Smooth muscle cell (in vitro differentiated cells): ENCODE measurements around the gene POU2F1. TPM values are rescaled to one million over a fixed set of nuclear protein-coding genes. Genes with fewer than 3 reads are reported as not detected.

Experiments
- DNase-seq: peaks from one replicate; lab custom pipeline; 2025; ENCODE audit not compliant: unreplicated experiment; lab: John Stamatoyannopoulos, UW
- H2AFZ ChIP-seq: fragments of 200-600 bp; sonication (generic); 2 replicates; pipeline ENCODE4 v1.6.0; 2016; ENCODE audit warnings: antibody characterized with exemption, low read depth, mild to moderate bottlenecking
- H3F3A ChIP-seq: fragments of 200-600 bp; sonication (generic); 2 replicates; pipeline ENCODE4 v1.6.0; 2017; ENCODE audit warnings: antibody characterized with exemption, low read depth
- H3K27ac ChIP-seq: fragments of 200-600 bp; sonication (generic); 2 replicates; pipeline ENCODE4 v1.5.1; 2016; ENCODE audit warnings: low read depth, mild to moderate bottlenecking
- H3K27me3 ChIP-seq: fragments of 200-600 bp; sonication (generic); 2 replicates; pipeline ENCODE4 v1.6.1; 2016; ENCODE audit warnings: low read depth, mild to moderate bottlenecking
- H3K36me3 ChIP-seq: fragments of 200-600 bp; sonication (generic); 2 replicates; pipeline ENCODE4 v1.5.1; 2016; ENCODE audit warnings: low read depth
- H3K4me1 ChIP-seq: fragments of 200-600 bp; sonication (generic); 2 replicates; pipeline ENCODE4 v1.5.1; 2016; ENCODE audit warnings: low read depth
- H3K4me2 ChIP-seq: fragments of 200-600 bp; sonication (generic); 2 replicates; pipeline ENCODE4 v1.6.0; 2016; ENCODE audit warnings: mild to moderate bottlenecking
- H3K4me3 ChIP-seq: fragments of 200-600 bp; sonication (generic); 2 replicates; pipeline ENCODE4 v1.5.1; 2016; ENCODE audit warnings: mild to moderate bottlenecking
- H3K79me2 ChIP-seq: fragments of 200-600 bp; sonication (generic); 2 replicates; pipeline ENCODE4 v1.6.0; 2016; ENCODE audit warnings: low read depth, mild to moderate bottlenecking
- H3K9ac ChIP-seq: fragments of 200-600 bp; sonication (generic); 2 replicates; pipeline ENCODE4 v1.6.0; 2016; ENCODE audit warnings: low read depth
- H3K9me3 ChIP-seq: fragments of 200-600 bp; sonication (generic); replicated peaks from 2 replicates; pipeline ENCODE4 v1.5.1; 2016; ENCODE audit warnings: low read depth
- H4K20me1 ChIP-seq: fragments of 200-600 bp; sonication (generic); 2 replicates; pipeline ENCODE4 v1.6.0; 2016; ENCODE audit warnings: low read depth
- WGBS: methylation state at CpG from one replicate; pipeline ENCODE4 v1.1.7; 2016; ENCODE audit warnings: low lambda C conversion rate; 5-methylcytosine and 5-hydroxymethylcytosine counted together
- polyA plus RNA-seq: library from polyadenylated mRNA; unstranded; fragments of >200 nt; fragmentation: Nextera tagmentation; extraction: Ambion mirVana; gene quantifications from 2 replicates; pipeline ENCODE4 v1.2.1, GENCODE V29; 2016
- total RNA-seq: library from RNA; depleted of rRNA; stranded (reverse); fragments of >200 nt; gene quantifications from 2 replicates; pipeline ENCODE4 v1.2.3, GENCODE V29; 2014
- TF ChIP-seq, protein P1 (sequence below): fragments of 200-600 bp; sonication (generic); IDR thresholded peaks from 2 replicates; pipeline ENCODE4 v1.5.1; 2017; ENCODE audit warnings: borderline replicate concordance, mild to moderate bottlenecking, antibody characterized with exemption; ENCODE audit not compliant: insufficient read depth, poor library complexity, severe bottlenecking

The POU2F1 gene
- total and polyA plus RNA-seq, 2 experiments from 2014 or later = 5.3 to 15.6 TPM

DNA sequence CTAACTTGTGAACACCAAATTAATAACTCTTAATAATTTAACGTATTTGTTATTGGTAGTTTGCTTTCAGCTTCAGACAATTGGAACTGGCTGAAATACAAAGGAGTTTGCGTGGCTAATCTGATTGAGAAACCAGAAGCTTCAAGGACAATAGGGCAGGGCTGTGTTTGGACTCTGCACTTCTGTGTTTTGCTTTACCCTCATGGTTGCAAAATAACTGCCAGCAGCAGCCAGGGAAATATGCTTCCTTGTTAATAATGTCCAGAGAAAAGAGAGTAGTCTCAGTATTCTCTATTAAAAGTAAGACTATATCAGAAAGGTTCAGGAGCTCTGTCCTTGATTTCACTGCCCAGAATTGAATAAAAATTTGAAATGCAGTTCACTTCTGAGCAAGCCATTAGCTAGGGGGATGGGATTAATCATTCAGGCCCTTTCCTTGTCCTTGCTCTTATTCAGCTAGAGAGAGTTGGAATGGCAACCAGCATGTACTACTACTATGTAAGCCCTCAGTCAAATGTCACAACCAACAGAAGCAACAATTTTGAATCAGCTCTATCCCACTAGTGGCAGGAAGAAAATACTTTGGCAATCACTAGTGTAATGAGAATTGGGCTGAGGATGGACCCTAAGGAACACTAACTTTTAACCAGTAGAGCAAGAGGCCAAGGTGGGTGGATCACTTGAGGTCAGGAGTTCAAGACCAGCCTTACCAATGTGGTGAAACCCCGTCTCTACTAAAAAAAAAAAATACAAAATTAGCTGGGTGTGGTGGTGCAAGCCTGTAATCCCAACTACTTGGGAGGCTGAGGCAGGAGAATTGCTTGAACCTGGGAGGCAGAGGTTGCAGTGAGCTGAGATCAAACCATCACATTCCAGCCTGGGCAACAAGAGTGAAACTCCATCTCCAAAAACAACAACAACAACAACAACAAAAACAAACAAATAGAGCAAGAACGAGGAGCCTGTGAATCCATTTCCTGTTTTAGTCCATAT lies 76.8 kb downstream of the POU2F1 start:
- Histone ChIP-seq H3K4me1 (peaks cover 13% of the 10 kb centered on the region), H3K4me3 (no peak overlapping the region), H3K9ac (no peak overlapping the region), H3F3A (no peaks in the 10 kb centered on the region), H4K20me1 (peaks cover 48% of the 10 kb centered on the region), H3K36me3 (no peaks in the 10 kb centered on the region), H3K79me2 (peaks cover 26% of the 10 kb centered on the region), H3K4me2 (no peak overlapping the region), H3K9me3 (no peaks in the 10 kb centered on the region), H3K27ac (no peak overlapping the region), H2AFZ (no peak overlapping the region), H3K27me3 (no peaks in the 10 kb centered on the region)
- TF ChIP-seq, protein P1, sequence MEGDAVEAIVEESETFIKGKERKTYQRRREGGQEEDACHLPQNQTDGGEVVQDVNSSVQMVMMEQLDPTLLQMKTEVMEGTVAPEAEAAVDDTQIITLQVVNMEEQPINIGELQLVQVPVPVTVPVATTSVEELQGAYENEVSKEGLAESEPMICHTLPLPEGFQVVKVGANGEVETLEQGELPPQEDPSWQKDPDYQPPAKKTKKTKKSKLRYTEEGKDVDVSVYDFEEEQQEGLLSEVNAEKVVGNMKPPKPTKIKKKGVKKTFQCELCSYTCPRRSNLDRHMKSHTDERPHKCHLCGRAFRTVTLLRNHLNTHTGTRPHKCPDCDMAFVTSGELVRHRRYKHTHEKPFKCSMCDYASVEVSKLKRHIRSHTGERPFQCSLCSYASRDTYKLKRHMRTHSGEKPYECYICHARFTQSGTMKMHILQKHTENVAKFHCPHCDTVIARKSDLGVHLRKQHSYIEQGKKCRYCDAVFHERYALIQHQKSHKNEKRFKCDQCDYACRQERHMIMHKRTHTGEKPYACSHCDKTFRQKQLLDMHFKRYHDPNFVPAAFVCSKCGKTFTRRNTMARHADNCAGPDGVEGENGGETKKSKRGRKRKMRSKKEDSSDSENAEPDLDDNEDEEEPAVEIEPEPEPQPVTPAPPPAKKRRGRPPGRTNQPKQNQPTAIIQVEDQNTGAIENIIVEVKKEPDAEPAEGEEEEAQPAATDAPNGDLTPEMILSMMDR = no peak
- DNase-seq = no peak
- 89% methylated on average over 4 of the region's 4 CpGs for WGBS

- H3K79me2 ChIP-seq = peaks cover 27% of the 10 kb centered on the region
- H2AFZ ChIP-seq = no peak overlapping the region
- H3K4me2 ChIP-seq = no peak overlapping the region
- TF ChIP-seq, protein P1 = no peak
- no peak overlapping the region for H3K9ac ChIP-seq
- no peaks in the 10 kb centered on the region for H3K27me3 ChIP-seq
- H3K36me3 ChIP-seq = no peaks in the 10 kb centered on the region
- H3F3A ChIP-seq = no peaks in the 10 kb centered on the region
- no peak overlapping the region for H3K4me3 ChIP-seq
- WGBS = 92% methylated on average over 3 of the region's 3 CpGs
- H3K9me3 ChIP-seq = no peaks in the 10 kb centered on the region
- no peak overlapping the region for H3K27ac ChIP-seq
- DNase-seq = no peak
- peaks cover 47% of the 10 kb centered on the region for H4K20me1 ChIP-seq
- H3K4me1 ChIP-seq = peaks cover 18% of the 10 kb centered on the region
Measured at GRCh38 chr1:167298325-167298724, 77.6 kb downstream of the POU2F1 start.

DNA sequence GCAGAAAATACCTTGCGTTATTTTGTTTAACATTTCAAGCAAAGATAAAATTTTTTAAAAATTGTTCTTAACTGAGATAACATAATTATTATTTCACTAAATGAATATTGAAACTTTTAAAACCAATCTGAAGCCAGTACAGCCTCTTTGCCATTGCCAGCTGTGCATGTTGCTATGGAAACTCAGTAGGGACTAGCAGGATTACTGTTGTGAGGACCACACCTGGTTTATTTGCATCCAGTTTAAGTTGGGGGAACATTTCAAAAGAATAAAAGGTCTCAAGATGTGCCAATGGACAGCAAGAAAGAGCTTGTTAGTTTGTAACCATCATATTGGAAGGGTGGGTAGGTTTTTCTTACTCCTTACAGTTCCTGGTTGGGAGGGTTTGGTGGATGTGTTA lies 80.7 kb downstream of the POU2F1 start:
- Histone ChIP-seq H3K4me3 (no peak overlapping the region), H3K4me2 (no peak overlapping the region), H3K36me3 (no peaks in the 10 kb centered on the region), H3K27ac (no peak overlapping the region), H3F3A (no peaks in the 10 kb centered on the region), H3K79me2 (peaks cover 40% of the 10 kb centered on the region), H2AFZ (no peak overlapping the region), H3K4me1 (peaks cover 18% of the 10 kb centered on the region), H3K27me3 (no peaks in the 10 kb centered on the region), H4K20me1 (peaks cover 52% of the 10 kb centered on the region), H3K9me3 (no peaks in the 10 kb centered on the region), H3K9ac (no peak overlapping the region)
- DNase-seq = no peak
- TF ChIP-seq, protein P1 = no peak
- 95% methylated on average over 1 of the region's 1 CpG for WGBS

DNA sequence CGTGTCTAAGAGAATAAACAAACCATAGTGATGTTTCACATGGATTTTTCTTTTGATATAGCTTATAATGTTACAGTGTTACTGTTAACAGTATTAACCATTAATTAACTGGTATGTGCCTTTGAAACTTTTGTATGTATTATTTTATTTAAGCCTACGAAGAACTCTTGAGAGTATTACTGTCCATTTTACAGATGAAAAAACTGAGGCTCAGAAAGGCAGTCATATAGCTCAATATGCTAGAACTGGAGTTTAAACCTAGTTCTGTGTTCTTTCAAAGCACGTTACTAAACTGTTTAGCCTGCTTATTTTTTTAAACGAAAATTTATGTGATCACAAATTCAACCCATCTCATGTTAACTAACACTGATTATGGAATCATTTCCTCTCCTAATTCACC lies 83.5 kb downstream of the POU2F1 start:
- Histone ChIP-seq H2AFZ (no peak overlapping the region), H4K20me1 (peaks cover 55% of the 10 kb centered on the region), H3K4me2 (no peak overlapping the region), H3K79me2 (peaks cover 49% of the 10 kb centered on the region), H3K9ac (no peak overlapping the region), H3K4me1 (peaks cover 5% of the 10 kb centered on the region), H3K9me3 (no peaks in the 10 kb centered on the region), H3K4me3 (no peak overlapping the region), H3K27me3 (no peaks in the 10 kb centered on the region), H3K27ac (no peak overlapping the region), H3F3A (no peaks in the 10 kb centered on the region), H3K36me3 (no peaks in the 10 kb centered on the region)
- TF ChIP-seq, protein P1 = no peak
- 99% methylated on average over 4 of the region's 4 CpGs for WGBS
- no peak for DNase-seq
